Mesothelial cell of epicardium (in vitro differentiated cells): ENCODE results near the gene MYLK3. TPM values are rescaled to one million over a fixed set of nuclear protein-coding genes. Genes with fewer than 3 reads are reported as not detected.
A peak's percentile ranks its signal among the peaks of the same experiment; 100 is the strongest.

Experiments used
- DNase-seq, 2 experiments: peaks; one replicate each; pipeline ENCODE4 v3.0.0; 2021; ENCODE audit warnings: low spot score in 2 of 2; ENCODE audit not compliant: unreplicated experiment in 2 of 2
- H3K27ac Mint-ChIP-seq: 2 replicates; pipeline ENCODE4 v1.8.0; 2021; ENCODE audit warnings: mixed read lengths
- H3K27me3 Mint-ChIP-seq: 2 replicates; pipeline ENCODE4 v1.8.0; 2021; ENCODE audit warnings: low read depth, mixed read lengths
- H3K36me3 Mint-ChIP-seq: 2 replicates; pipeline ENCODE4 v1.8.0; 2021; ENCODE audit warnings: mixed read lengths
- H3K4me1 Mint-ChIP-seq: 2 replicates; pipeline ENCODE4 v1.8.0; 2021; ENCODE audit warnings: mixed read lengths
- H3K4me3 Mint-ChIP-seq: 2 replicates; pipeline ENCODE4 v1.8.0; 2021; ENCODE audit warnings: mild to moderate bottlenecking, moderate library complexity, mixed read lengths
- H3K9me3 Mint-ChIP-seq: 2 replicates; pipeline ENCODE4 v1.8.0; 2021; ENCODE audit warnings: mixed read lengths
- total RNA-seq: library from RNA; stranded (reverse); gene quantifications from 3 replicates; pipeline ENCODE4 v1.2.1, GENCODE V29; 2021
- TF ChIP-seq, protein P1 (sequence below): fragments of 200-600 bp; sonication (generic); IDR thresholded peaks from one replicate; pipeline ENCODE4 v1.5.0; 2021; ENCODE audit warnings: antibody characterized with exemption; ENCODE audit not compliant: unreplicated experiment

MYLK3 gene
- total RNA-seq, 1 donor from 2014 or later: 1.7 TPM

DNA sequence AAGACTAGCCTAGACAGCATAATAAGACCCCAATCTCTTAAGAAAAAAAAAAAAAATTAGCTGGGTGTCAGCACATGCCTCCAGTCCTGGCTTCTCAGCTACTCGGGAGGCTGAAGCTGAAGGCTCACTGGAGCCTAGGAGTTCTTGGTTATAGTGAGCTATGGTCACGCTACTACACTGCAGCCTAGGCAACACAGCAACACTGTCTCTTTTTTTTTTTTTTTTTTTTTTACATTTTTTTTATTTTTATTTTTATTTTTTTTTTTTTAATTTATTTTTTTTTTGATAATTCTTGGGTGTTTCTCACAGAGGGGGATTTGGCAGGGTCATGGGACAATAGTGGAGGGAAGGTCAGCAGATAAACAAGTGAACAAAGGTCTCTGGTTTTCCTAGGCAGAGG, 54.5 kb downstream of the MYLK3 start:
- H3K9me3 Mint-ChIP-seq: no peaks in the 10 kb centered on the region
- no peaks in the 10 kb centered on the region for H3K4me1 Mint-ChIP-seq
- H3K27me3 Mint-ChIP-seq: no peaks in the 10 kb centered on the region
- DNase-seq: no peak
- H3K27ac Mint-ChIP-seq: no peak overlapping the region
- peaks cover 15% of the 10 kb centered on the region for H3K36me3 Mint-ChIP-seq
- H3K4me3 Mint-ChIP-seq: no peak overlapping the region
- TF ChIP-seq, protein P1, sequence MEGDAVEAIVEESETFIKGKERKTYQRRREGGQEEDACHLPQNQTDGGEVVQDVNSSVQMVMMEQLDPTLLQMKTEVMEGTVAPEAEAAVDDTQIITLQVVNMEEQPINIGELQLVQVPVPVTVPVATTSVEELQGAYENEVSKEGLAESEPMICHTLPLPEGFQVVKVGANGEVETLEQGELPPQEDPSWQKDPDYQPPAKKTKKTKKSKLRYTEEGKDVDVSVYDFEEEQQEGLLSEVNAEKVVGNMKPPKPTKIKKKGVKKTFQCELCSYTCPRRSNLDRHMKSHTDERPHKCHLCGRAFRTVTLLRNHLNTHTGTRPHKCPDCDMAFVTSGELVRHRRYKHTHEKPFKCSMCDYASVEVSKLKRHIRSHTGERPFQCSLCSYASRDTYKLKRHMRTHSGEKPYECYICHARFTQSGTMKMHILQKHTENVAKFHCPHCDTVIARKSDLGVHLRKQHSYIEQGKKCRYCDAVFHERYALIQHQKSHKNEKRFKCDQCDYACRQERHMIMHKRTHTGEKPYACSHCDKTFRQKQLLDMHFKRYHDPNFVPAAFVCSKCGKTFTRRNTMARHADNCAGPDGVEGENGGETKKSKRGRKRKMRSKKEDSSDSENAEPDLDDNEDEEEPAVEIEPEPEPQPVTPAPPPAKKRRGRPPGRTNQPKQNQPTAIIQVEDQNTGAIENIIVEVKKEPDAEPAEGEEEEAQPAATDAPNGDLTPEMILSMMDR: no peak

DNA sequence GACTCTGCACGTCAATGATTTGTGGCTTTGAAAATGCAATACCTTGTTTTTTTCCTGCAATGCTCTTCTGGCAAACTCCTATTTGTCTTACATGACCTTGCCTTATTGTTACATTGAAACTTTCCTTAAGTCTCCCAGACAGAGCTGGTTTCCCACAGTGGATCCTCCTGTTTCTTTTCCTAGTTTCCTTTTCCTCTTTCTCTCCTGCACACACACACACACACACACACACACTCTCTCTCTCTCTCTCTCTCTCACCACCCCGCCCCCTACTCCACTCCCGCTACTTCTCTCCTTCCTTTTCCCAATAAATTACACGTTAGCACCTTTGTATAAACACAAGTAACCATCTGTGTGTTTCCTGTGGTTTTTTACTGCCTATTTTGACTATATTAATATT, 56.4 kb downstream of the MYLK3 start:
- TF ChIP-seq, protein P1: no peak
- no peaks in the 10 kb centered on the region for H3K27me3 Mint-ChIP-seq
- no peak overlapping the region for H3K27ac Mint-ChIP-seq
- H3K4me1 Mint-ChIP-seq: peaks cover 16% of the 10 kb centered on the region
- H3K36me3 Mint-ChIP-seq: peaks cover 15% of the 10 kb centered on the region
- peak overlapping the region; percentile 20 for H3K4me3 Mint-ChIP-seq
- no peak for DNase-seq
- H3K9me3 Mint-ChIP-seq: no peaks in the 10 kb centered on the region

DNA sequence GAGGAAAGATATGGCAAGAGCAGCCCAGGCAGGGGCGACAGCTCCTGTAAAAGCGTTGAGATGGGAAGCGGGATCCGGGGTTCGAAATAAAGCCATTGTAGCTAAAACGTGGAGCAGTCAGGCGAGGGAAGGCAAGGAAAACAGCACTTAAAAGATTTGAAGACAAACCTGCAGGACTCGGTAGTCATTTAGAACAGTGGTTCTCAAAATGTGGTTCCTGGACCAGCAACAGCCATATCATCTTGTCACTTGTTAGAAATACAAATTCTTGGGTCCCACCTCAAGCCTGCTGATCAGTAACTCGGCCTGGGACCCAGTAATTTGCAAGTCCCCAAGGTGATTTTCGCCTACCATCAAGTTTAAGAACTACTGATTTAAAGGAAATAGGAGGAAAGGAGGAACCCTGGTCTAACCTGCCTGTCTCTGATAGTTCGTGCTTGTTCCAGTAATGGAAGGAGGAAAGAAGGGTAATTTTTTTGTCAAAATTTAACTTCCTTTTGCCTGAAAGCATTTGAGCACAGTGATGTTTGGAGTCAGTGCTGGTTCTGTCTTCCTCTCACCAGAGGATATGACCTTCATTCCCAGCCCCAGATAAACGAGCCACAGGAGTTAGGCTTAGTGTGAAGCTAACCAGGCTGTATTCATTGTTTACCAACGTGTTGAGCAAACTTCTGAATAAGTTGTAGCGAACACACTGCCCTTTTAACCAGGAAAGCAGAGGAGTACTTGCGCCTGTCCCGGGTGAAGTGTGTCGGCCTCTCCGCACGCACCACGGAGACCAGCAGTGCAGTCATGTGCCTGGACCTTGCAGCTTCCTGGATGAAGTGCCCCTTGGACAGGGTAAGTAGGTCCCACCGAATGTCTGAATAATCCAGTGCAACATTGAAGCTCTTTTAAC, 57.6 kb downstream of the MYLK3 start:
- Mint-ChIP-seq H3K4me1 (peaks cover 20% of the 10 kb centered on the region), H3K9me3 (no peaks in the 10 kb centered on the region), H3K27me3 (no peaks in the 10 kb centered on the region), H3K36me3 (peaks cover 10% of the 10 kb centered on the region), H3K27ac (no peak overlapping the region), H3K4me3 (no peak overlapping the region)
- TF ChIP-seq, protein P1: no peak
- no peak for DNase-seq

DNA sequence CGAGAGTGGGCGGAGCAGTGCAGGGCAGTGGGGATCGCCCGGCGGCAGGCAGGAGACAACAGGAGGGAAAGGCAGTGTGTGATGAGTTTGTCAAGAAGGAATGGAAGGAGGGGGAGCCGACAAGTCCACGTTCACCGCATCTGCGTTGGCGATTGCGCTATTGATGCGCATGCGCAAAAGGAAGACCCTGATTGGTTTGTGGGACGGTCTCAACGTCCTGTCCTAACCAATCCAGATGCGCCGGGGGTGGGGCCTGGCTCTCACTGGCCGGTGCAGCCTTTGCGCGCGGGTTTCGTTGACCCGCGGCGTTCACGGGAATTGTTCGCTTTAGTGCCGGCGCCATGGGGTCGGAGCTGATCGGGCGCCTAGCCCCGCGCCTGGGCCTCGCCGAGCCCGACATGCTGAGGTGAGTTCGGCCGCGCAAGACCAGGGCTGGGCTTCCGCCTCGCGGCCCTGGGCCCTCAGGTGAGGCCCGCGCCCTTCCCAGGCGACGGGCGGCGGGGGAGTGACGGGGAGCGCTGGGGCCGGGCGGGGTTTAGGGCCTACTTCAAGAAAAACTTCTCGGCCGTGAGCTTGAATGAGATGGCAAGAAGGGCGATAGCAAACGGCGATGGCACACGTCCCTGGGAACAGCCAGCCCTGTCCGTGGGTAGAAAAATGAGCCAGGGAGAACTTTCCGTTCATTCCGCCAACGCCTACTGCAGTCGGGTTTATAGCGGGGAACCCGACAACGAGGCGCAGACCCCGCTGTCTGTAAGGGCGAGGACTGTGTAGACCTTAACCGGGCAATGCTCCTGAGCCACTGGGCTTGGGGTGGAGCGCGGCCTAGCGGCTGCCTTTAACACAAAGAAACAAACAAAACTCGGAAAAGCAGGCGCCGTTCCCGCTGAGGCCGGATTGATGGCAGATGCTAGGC, 58.5 kb downstream of the MYLK3 start, which contains the start of gene ORC6:
TSS of gene ORC6 (plus strand) at position 295 of the 916 bp plus-strand sequence. CDS start at position 342, 47 bp downstream.
- Mint-ChIP-seq H3K27ac (no peak within 1 kb of the TSS), H3K4me3 (no peak within 1 kb of the TSS), H3K4me1 (peaks cover 24% of the 10 kb centered on the region), H3K9me3 (no peaks in the 10 kb centered on the region), H3K27me3 (no peaks in the 10 kb centered on the region), H3K36me3 (peaks cover 4% of the 10 kb centered on the region)
- TF ChIP-seq, protein P1: peak; percentile 15
- peak; percentile 98 to 99 for DNase-seq

DNA sequence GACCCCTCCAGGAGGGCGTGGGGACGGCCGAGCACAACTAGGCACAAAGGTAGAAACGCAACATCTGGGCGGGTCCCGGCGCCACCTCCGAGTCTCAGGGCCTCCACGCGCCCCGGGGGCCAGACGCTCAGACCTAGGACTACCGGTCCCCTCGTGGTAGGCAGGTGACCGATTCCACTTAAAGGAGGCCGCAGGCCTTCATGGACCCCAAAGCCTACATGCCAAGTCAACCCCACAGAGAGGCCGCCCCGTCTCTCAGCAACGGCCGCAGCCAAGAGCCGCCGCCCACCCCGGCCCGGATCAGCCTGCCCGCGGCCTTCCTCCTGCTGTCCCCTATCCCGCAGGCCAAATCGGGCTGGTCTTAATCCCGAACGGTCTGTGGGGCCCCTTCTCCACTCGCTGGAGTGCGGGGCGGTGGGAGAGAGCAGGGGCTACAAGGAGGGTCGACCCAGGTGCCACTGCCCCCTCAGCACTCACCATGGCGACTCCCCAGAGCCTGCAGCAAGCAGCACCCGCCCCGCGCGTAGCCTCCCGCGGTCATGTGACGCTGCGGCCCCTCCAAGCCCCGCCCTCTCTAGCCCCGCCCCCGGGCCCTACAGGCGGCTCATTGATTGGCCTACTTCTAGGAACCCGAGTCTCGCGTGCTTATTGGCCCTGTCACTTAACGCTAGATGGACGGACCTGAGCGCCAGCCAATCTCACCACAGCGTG, 59.3 kb downstream of the MYLK3 start, which contains the start of gene VPS35:
TSS of gene VPS35 (minus strand) at position 525 of the 711 bp plus-strand sequence. CDS start at position 480, 45 bp downstream.
- Mint-ChIP-seq H3K4me1 (peaks cover 24% of the 10 kb centered on the region), H3K36me3 (peaks cover 3% of the 10 kb centered on the region), H3K27me3 (no peaks in the 10 kb centered on the region), H3K27ac (no peak within 1 kb of the TSS), H3K9me3 (no peaks in the 10 kb centered on the region), H3K4me3 (no peak within 1 kb of the TSS)
- peak; percentile 99 to 100 for DNase-seq
- TF ChIP-seq, protein P1: no peak
